ENCODE measurements around the gene ACADVL.

ACADVL gene

GRCh38 chr17:7234083-7234951 lies 14.6 kb downstream of the ACADVL start, which contains the start of gene DVL2:
Gene DVL2 (minus strand): TSS chr17:7234517. CDS start chr17:7234262, 255 bp downstream.
- peaks cover 68% of the 10 kb centered on the region for H3K4me1 Mint-ChIP-seq
- peaks cover 80% of the 10 kb centered on the region for H3K36me3 Mint-ChIP-seq

DNA sequence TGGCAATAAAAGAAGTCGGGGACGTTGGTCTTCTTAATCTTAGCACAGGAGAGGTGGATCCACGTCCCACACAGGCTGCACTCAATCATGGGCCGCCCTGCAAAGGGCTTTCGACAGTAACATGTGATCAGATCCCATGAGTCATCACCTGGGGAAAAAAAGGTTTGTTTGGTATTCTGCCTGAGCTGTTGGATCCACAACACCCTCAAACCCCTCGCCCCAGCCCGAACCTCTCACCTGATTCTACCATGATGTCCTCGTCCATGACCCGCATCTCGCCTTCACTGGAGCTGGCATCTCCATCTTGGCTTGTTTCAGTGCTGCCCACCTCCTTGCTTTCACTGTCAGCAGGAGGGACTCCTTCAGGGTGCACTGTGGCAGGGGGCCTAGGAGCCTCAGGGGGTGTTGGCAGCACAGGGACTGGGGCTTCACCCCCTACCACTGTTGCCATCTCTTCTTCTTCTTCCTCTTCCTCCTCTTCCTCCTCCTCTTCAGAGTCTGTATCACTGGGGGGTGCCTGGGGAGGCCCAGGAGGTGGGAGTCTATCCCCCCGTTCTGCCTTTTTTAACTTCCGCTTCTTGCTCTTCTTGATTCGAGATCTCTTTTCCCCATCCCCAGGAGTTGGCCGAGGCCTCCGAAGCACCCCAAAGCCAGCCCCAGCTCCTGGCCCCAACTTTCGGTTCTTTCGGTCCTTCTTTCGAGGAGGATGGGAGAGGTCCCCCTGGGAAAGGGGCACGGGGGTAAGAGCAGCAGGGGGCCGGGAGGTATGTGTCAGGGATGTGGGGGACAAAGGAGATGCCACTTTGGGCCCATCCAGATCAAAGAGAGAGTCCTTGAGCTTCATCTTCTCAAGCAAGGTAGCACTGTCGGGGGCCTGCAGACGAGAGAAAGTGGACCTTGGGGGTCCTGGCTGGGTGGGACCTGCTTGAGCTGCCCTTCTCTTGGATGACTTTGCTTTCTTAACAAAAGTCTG lies 16.2 kb downstream of the ACADVL start:
- H3K4me3 Mint-ChIP-seq, result peak overlapping the region; percentile 99
- no peak for ATAC-seq
- H3K4me1 Mint-ChIP-seq, result peaks cover 74% of the 10 kb centered on the region
- peak overlapping the region; percentile 36 for H3K27ac Mint-ChIP-seq
- H3K36me3 Mint-ChIP-seq, result peaks cover 82% of the 10 kb centered on the region
- H3K9me3 Mint-ChIP-seq, result no peaks in the 10 kb centered on the region
- DNase-seq (ENCODE audit: low spot score in 2 of 2), result no peak

More at GRCh38 chr17:7234083-7234951, 14.6 kb downstream of the ACADVL start, which contains the start of gene DVL2:
- DNase-seq (ENCODE audit: low spot score in 2 of 2) (peak; percentile 85 to 98), ATAC-seq (peak; percentile 65)
- Mint-ChIP-seq H3K4me3 (peak within 1 kb of the TSS; percentile 99), H3K27ac (peak within 1 kb of the TSS; percentile 95), H3K9me3 (no peaks in the 10 kb centered on the region)

GRCh38 chr17:7236808-7237207 lies 17.1 kb downstream of the ACADVL start:
- H3K27ac Mint-ChIP-seq, result peak overlapping the region; percentile 97

GRCh38 chr17:7237266-7237760 lies 17.6 kb downstream of the ACADVL start:
- ATAC-seq (no peak), DNase-seq (ENCODE audit: low spot score in 2 of 2) (no peak)
- peak overlapping the region; percentile 99 for H3K4me3 Mint-ChIP-seq
- H3K9me3 Mint-ChIP-seq, result no peaks in the 10 kb centered on the region
- H3K27ac Mint-ChIP-seq, result peak overlapping the region; percentile 97
- peaks cover 79% of the 10 kb centered on the region for H3K4me1 Mint-ChIP-seq
- H3K36me3 Mint-ChIP-seq, result peaks cover 88% of the 10 kb centered on the region

More at GRCh38 chr17:7236808-7237207, 17.1 kb downstream of the ACADVL start:
- ATAC-seq, result no peak
- Mint-ChIP-seq H3K4me3 (peak overlapping the region; percentile 99), H3K9me3 (no peaks in the 10 kb centered on the region), H3K4me1 (peaks cover 79% of the 10 kb centered on the region), H3K36me3 (peaks cover 88% of the 10 kb centered on the region)
- DNase-seq (ENCODE audit: low spot score in 2 of 2), result no peak

- DNase-seq (ENCODE audit: low spot score in 2 of 2), result peak; percentile 77 to 89
- peaks cover 80% of the 10 kb centered on the region for H3K4me1 Mint-ChIP-seq
- peak; percentile 52 for ATAC-seq
- H3K9me3 Mint-ChIP-seq, result no peaks in the 10 kb centered on the region
- H3K36me3 Mint-ChIP-seq, result peaks cover 92% of the 10 kb centered on the region
- peak overlapping the region; percentile 97 for H3K27ac Mint-ChIP-seq
- peak overlapping the region; percentile 99 for H3K4me3 Mint-ChIP-seq
Observed at GRCh38 chr17:7237761-7238419, 18.2 kb downstream of the ACADVL start.

- ATAC-seq, result no peak
- DNase-seq (ENCODE audit: low spot score in 2 of 2), result no peak
- Mint-ChIP-seq H3K4me3 (peak overlapping the region; percentile 99), H3K9me3 (no peaks in the 10 kb centered on the region), H3K36me3 (peaks cover 96% of the 10 kb centered on the region), H3K4me1 (peaks cover 80% of the 10 kb centered on the region), H3K27ac (peak overlapping the region; percentile 97)
Observed at GRCh38 chr17:7238420-7239090, 18.8 kb downstream of the ACADVL start.

- Mint-ChIP-seq H3K4me3 (peak within 1 kb of the TSS; percentile 99), H3K36me3 (peaks cover 96% of the 10 kb centered on the region), H3K9me3 (no peaks in the 10 kb centered on the region), H3K4me1 (peaks cover 75% of the 10 kb centered on the region), H3K27ac (peak within 1 kb of the TSS; percentile 97)
- ATAC-seq, result peak; percentile 77
- peak; percentile 93 to 99 for DNase-seq (ENCODE audit: low spot score in 2 of 2)
Observed at GRCh38 chr17:7239091-7240027, 19.6 kb downstream of the ACADVL start, which contains the start of gene PHF23. Gene PHF23 (minus strand): TSS chr17:7239457. CDS start chr17:7239279, 178 bp downstream.

- Mint-ChIP-seq H3K9me3 (no peaks in the 10 kb centered on the region), H3K36me3 (peaks cover 96% of the 10 kb centered on the region)
- ATAC-seq, result no peak
Observed at GRCh38 chr17:7240375-7240774, 20.6 kb downstream of the ACADVL start.

DNA sequence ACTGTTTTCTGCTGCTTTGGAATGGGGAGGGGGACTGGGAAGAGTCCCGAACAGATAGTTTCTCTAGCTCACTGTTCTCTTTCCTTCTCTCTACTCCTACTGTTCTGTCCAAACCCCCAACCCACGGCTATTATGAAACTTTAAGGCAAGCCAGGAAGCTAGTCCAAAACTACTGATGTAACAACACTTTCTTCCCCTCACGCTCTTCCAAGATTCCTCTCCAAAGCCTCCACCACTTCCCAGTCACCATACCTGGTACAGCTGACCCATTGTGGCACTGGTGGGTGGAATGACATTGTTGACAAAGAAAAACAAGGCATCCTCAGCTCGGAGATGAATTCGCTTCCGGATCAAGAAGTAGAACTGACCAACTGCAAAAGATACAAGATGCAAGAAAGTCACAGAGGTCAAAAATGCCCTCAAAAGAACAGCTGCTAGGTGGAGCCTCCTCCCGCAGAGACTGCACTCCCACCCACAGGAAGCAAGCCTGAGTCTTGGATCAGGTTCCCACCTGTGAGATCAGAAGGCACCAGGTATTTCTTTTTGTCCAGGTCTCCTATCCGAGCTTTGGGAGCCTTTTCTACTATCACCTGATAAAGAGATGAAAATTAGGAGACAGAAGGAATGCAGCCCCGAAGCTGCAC lies 21.5 kb downstream of the ACADVL start:
- Mint-ChIP-seq H3K4me1 (peaks cover 61% of the 10 kb centered on the region), H3K4me3 (peak overlapping the region; percentile 99), H3K9me3 (no peaks in the 10 kb centered on the region), H3K36me3 (peaks cover 96% of the 10 kb centered on the region), H3K27ac (peak overlapping the region; percentile 99)
- ATAC-seq (no peak), DNase-seq (ENCODE audit: low spot score in 2 of 2) (no peak)

More at GRCh38 chr17:7240375-7240774, 20.6 kb downstream of the ACADVL start:
- no peak for DNase-seq (ENCODE audit: low spot score in 2 of 2)
- H3K4me3 Mint-ChIP-seq, result peak overlapping the region; percentile 99
- H3K27ac Mint-ChIP-seq, result peak overlapping the region; percentile 97
- peaks cover 65% of the 10 kb centered on the region for H3K4me1 Mint-ChIP-seq

- peak; percentile 87 to 97 for DNase-seq (ENCODE audit: low spot score in 2 of 2)
Observed at GRCh38 chr17:7241783-7242716, 22.3 kb downstream of the ACADVL start, which contains the start of gene GABARAP. Gene GABARAP (minus strand): TSS chr17:7242449. CDS start chr17:7242330, 119 bp downstream.

GRCh38 chr17:7242717-7243452 lies 23.1 kb downstream of the ACADVL start:
- ATAC-seq, result peak; percentile 68

More at GRCh38 chr17:7241783-7242716, 22.3 kb downstream of the ACADVL start, which contains the start of gene GABARAP:
- H3K4me3 Mint-ChIP-seq, result peak within 1 kb of the TSS; percentile 99
- H3K9me3 Mint-ChIP-seq, result no peaks in the 10 kb centered on the region
- H3K4me1 Mint-ChIP-seq, result peaks cover 59% of the 10 kb centered on the region
- peak within 1 kb of the TSS; percentile 99 for H3K27ac Mint-ChIP-seq
- peak; percentile 59 for ATAC-seq
- peaks cover 96% of the 10 kb centered on the region for H3K36me3 Mint-ChIP-seq

More at GRCh38 chr17:7242717-7243452, 23.1 kb downstream of the ACADVL start:
- Mint-ChIP-seq H3K4me3 (peak overlapping the region; percentile 99), H3K4me1 (peaks cover 54% of the 10 kb centered on the region), H3K27ac (peak overlapping the region; percentile 99), H3K36me3 (peaks cover 94% of the 10 kb centered on the region), H3K9me3 (no peaks in the 10 kb centered on the region)
- peak; percentile 88 to 97 for DNase-seq (ENCODE audit: low spot score in 2 of 2)

Data from stimulated activated effector memory CD8-positive, alpha-beta T cell treated with anti-CD3 and anti-CD28 coated beads, Interleukin-12 subunit alpha, Interleukin-12 subunit beta, amount 100 ng/mL, for 72 hours (primary cell).